Lung (tissue), 12 donors: Measurements from ENCODE around the gene PM20D1. TPM values are rescaled to one million over a fixed set of nuclear protein-coding genes. Genes with fewer than 3 reads are reported as not detected.
"Not testable (repeated sequence)": the region's sequence is repeated elsewhere in the genome, so short reads cannot be mapped to it uniquely, and the experiment has no call there.

Source experiments
- ATAC-seq: fragments of 200-7000 bp; cut with Tn5 transposase; one replicate; pipeline ENCODE4 v1.9.1; 2020; ENCODE audit warnings: moderate number of reproducible peaks; ENCODE audit not compliant: insufficient read depth, low FRiP score
- DNase-seq, 3 donors: peaks; one replicate each; pipeline ENCODE4 v3.0.0-alpha.2; 2013 to 2017
- H3K27ac ChIP-seq, 2 donors: one replicate each; pipeline ENCODE4 v1.5.1; 2013; ENCODE audit warnings: mild to moderate bottlenecking in 2 of 2, moderate library complexity in 2 of 2, control low read depth in 1 of 2, inconsistent platforms in 1 of 2, low read depth in 1 of 2, low read length in 1 of 2
- H3K27me3 ChIP-seq, 3 donors: one replicate each; pipeline ENCODE4 v1.5.1; 2013; ENCODE audit warnings: low read length in 2 of 3; ENCODE audit not compliant: control insufficient read depth in 3 of 3, insufficient read depth in 3 of 3
- H3K36me3 ChIP-seq, 4 donors: one replicate each; pipeline ENCODE4 v1.5.1; 2013; ENCODE audit warnings: low read length in 4 of 4, mild to moderate bottlenecking in 1 of 4, moderate library complexity in 1 of 4; ENCODE audit not compliant: control insufficient read depth in 4 of 4, insufficient read depth in 4 of 4
- H3K4me1 ChIP-seq, 5 donors: one replicate each; pipeline ENCODE4 v1.5.1; 2013; ENCODE audit warnings: low read length in 5 of 5, mild to moderate bottlenecking in 2 of 5, moderate library complexity in 1 of 5; ENCODE audit not compliant: control insufficient read depth in 5 of 5, insufficient read depth in 5 of 5
- H3K4me3 ChIP-seq: one replicate; pipeline ENCODE4 v1.5.1; 2013; ENCODE audit warnings: mild to moderate bottlenecking, control low read depth, moderate library complexity
- H3K9ac ChIP-seq, 2 donors: one replicate each; pipeline ENCODE4 v1.5.1; 2013; ENCODE audit warnings: low read length in 2 of 2, control low read depth in 1 of 2; ENCODE audit not compliant: insufficient read depth in 1 of 2
- H3K9me3 ChIP-seq, 4 donors: one replicate each; pipeline ENCODE4 v1.5.1; 2013; ENCODE audit warnings: low read length in 3 of 4, mild to moderate bottlenecking in 1 of 4, moderate library complexity in 1 of 4; ENCODE audit not compliant: control insufficient read depth in 4 of 4, insufficient read depth in 3 of 4
- WGBS, 2 donors: extraction: QIAGEN DNeasy Blood & Tissue Kit; methylation state at CpG; one replicate each; pipeline ENCODE4 v1.1.7; 2013; 5-methylcytosine and 5-hydroxymethylcytosine counted together
- polyA plus RNA-seq, 2 donors: library from polyadenylated mRNA; stranded (reverse); fragments of 200-250 nt; gene quantifications; one replicate each; pipeline ENCODE4 v1.2.1, GENCODE V29; 2013
- total RNA-seq, 2 donors: library from RNA; depleted of rRNA in 1 of 2; stranded (reverse); fragments of >200 nt in 1 of 2; gene quantifications; one replicate each; pipeline ENCODE4 v1.2.1, GENCODE V29; 2014 to 2021
- TF ChIP-seq, protein P1 (sequence below): IDR thresholded peaks from 2 replicates; pipeline ENCODE4 v1.5.1; 2012; ENCODE audit warnings: mild to moderate bottlenecking; ENCODE audit errors: control extremely low read depth, extremely low read depth
- donor health status: control.
- donor health status: control.
- donor health status: Bipolar disorder and iron deficiency.
- donor health status: healthy.
- donor health status: DM: yes; HTN: yes; CAD: no.

The PM20D1 gene
- total and polyA plus RNA-seq, 4 donors: 0.06 to 0.48 (median 0.28) TPM; not detected in 1

GRCh38 chr1:205858141-205858961 is 8.4 kb upstream of the PM20D1 start:
- Histone ChIP-seq H3K4me1 (no peaks in the 10 kb centered on the region), H3K9me3 (no peaks in the 10 kb centered on the region), H3K4me3 (no peak overlapping the region), H3K9ac (no peak overlapping the region), H3K27ac (no peak overlapping the region), H3K36me3 (peaks cover 0 to 2% (median 0%) of the 10 kb centered on the region in 4 donors), H3K27me3 (no peaks in the 10 kb centered on the region)
- DNase-seq (no peak), ATAC-seq (no peak)
- WGBS, 2 donors: 44 to 46% methylated on average over 6 of the region's 6 CpGs
- TF ChIP-seq, protein P1, sequence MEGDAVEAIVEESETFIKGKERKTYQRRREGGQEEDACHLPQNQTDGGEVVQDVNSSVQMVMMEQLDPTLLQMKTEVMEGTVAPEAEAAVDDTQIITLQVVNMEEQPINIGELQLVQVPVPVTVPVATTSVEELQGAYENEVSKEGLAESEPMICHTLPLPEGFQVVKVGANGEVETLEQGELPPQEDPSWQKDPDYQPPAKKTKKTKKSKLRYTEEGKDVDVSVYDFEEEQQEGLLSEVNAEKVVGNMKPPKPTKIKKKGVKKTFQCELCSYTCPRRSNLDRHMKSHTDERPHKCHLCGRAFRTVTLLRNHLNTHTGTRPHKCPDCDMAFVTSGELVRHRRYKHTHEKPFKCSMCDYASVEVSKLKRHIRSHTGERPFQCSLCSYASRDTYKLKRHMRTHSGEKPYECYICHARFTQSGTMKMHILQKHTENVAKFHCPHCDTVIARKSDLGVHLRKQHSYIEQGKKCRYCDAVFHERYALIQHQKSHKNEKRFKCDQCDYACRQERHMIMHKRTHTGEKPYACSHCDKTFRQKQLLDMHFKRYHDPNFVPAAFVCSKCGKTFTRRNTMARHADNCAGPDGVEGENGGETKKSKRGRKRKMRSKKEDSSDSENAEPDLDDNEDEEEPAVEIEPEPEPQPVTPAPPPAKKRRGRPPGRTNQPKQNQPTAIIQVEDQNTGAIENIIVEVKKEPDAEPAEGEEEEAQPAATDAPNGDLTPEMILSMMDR: no peak

- WGBS, 2 donors: 88 to 90% methylated on average over 2 of the region's 2 CpGs
- not testable (repeated sequence) for H3K4me1 ChIP-seq, H3K27me3 ChIP-seq, H3K9ac ChIP-seq, ATAC-seq, H3K36me3 ChIP-seq, DNase-seq, H3K27ac ChIP-seq, H3K9me3 ChIP-seq, H3K4me3 ChIP-seq
Measured at GRCh38 chr1:205857501-205857900, 7.6 kb upstream of the PM20D1 start.

- DNase-seq: no peak
- Histone ChIP-seq H3K4me1 (no peaks in the 10 kb centered on the region), H3K27me3 (no peaks in the 10 kb centered on the region), H3K9me3 (no peaks in the 10 kb centered on the region), H3K36me3 (no peaks in the 10 kb centered on the region), H3K27ac (no peak overlapping the region), H3K9ac (no peak overlapping the region), H3K4me3 (no peak overlapping the region)
- TF ChIP-seq, protein P1: no peak
- no peak for ATAC-seq
Measured at GRCh38 chr1:205856433-205856832, 6.5 kb upstream of the PM20D1 start.

GRCh38 chr1:205852969-205853368 is 3.0 kb upstream of the PM20D1 start:
- H3K36me3 ChIP-seq: no peaks in the 10 kb centered on the region
- H3K9me3 ChIP-seq: no peaks in the 10 kb centered on the region
- no peak for DNase-seq
- H3K4me1 ChIP-seq: no peaks in the 10 kb centered on the region
- no peak overlapping the region for H3K27ac ChIP-seq
- TF ChIP-seq, protein P1: no peak
- H3K27me3 ChIP-seq: peaks cover 0 to 10% (median 5%) of the 10 kb centered on the region in 3 donors
- ATAC-seq: no peak
- H3K4me3 ChIP-seq: no peak overlapping the region
- H3K9ac ChIP-seq: no peak overlapping the region
